GM13976 (cell line): ENCODE data around the gene IVL.

Source experiments
- DNase-seq: peaks from one replicate; pipeline ENCODE4 v3.0.0; 2012; ENCODE audit warnings: low spot score
- CTCF ChIP-seq: IDR thresholded peaks from 2 replicates; pipeline ENCODE4 v1.5.1; 2012; ENCODE audit warnings: borderline replicate concordance, mild to moderate bottlenecking; ENCODE audit not compliant: insufficient read depth; ENCODE audit errors: extremely low read depth, missing control alignments, control extremely low read depth
- in situ Hi-C: fragments of 300-500 bp; cut with MboI; formaldehyde crosslinking; loops from one replicate; pipeline ENCODE4 v1.12.0; 2022; ENCODE audit warnings: low sequenced_read_pairs, mixed read lengths, inconsistent platforms; ENCODE audit not compliant: unreplicated experiment

The IVL gene

GRCh38 chr1:152879559-152880198 is 28.7 kb upstream of the IVL start:
- DNase-seq: no peak
- no peak for TF ChIP-seq CTCF
- in situ Hi-C loops: loop anchor here (10.0 kb wide), 1 partner anchor 45 kb away; no protein-coding TSS in a partner anchor

- DNase-seq: no peak
- in situ Hi-C loops: no loop called here
- no peak for TF ChIP-seq CTCF
Measured at GRCh38 chr1:152880316-152880715, 28.0 kb upstream of the IVL start.

- DNase-seq: peak; percentile 52
- in situ Hi-C loops: no loop called here
- no peak for TF ChIP-seq CTCF
Measured at GRCh38 chr1:152880907-152881306, 27.4 kb upstream of the IVL start.

GRCh38 chr1:152884085-152884484 is 24.3 kb upstream of the IVL start:
- in situ Hi-C loops: no loop called here
- no peak for TF ChIP-seq CTCF
- no peak for DNase-seq

- in situ Hi-C loops: no loop called here
- TF ChIP-seq CTCF: no peak
- no peak for DNase-seq
Measured at GRCh38 chr1:152884506-152884905, 23.8 kb upstream of the IVL start.

GRCh38 chr1:152884966-152885624 is 23.3 kb upstream of the IVL start:
- no peak for DNase-seq
- TF ChIP-seq CTCF: no peak
- in situ Hi-C loops: no loop called here
